ENCODE measurements around the gene NDC80. TPM values are rescaled to one million over a fixed set of nuclear protein-coding genes. Genes with fewer than 3 reads are reported as not detected.

The NDC80 gene
- total RNA-seq, 1 experiment from 2014 or later: 43.0 TPM

DNA sequence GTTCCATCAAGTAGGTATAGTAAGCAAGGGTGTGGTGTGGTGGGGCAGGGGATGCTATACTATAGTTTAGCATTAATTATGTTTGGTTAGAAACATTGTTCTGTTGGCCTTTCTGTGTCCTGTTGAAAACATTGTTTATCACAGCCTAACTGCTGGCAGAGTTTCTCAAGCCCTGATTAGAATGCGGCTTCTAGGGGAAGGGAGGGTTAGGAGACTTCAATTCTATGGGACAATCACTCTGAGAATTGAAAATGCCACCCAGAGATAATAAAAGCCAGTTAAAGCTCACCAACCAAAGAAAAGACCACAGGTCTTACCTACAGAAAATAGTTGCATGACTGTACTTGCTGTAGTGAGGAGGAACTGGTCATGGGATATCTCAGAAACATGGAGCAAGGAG, 64.2 kb downstream of the NDC80 start:
- H3K4me3 Mint-ChIP-seq: no peak overlapping the region
- peaks cover 34% of the 10 kb centered on the region for H3K9me3 Mint-ChIP-seq
- TF ChIP-seq, protein P1, sequence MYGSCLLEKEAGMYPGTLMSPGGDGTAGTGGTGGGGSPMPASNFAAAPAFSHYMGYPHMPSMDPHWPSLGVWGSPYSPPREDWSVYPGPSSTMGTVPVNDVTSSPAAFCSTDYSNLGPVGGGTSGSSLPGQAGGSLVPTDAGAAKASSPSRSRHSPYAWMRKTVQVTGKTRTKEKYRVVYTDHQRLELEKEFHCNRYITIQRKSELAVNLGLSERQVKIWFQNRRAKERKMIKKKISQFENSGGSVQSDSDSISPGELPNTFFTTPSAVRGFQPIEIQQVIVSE (CRISPR knock-in tag; IDR thresholded peaks at IDR 0.05; ENCODE audit: borderline replicate concordance): no peak
- TF ChIP-seq, protein P2, sequence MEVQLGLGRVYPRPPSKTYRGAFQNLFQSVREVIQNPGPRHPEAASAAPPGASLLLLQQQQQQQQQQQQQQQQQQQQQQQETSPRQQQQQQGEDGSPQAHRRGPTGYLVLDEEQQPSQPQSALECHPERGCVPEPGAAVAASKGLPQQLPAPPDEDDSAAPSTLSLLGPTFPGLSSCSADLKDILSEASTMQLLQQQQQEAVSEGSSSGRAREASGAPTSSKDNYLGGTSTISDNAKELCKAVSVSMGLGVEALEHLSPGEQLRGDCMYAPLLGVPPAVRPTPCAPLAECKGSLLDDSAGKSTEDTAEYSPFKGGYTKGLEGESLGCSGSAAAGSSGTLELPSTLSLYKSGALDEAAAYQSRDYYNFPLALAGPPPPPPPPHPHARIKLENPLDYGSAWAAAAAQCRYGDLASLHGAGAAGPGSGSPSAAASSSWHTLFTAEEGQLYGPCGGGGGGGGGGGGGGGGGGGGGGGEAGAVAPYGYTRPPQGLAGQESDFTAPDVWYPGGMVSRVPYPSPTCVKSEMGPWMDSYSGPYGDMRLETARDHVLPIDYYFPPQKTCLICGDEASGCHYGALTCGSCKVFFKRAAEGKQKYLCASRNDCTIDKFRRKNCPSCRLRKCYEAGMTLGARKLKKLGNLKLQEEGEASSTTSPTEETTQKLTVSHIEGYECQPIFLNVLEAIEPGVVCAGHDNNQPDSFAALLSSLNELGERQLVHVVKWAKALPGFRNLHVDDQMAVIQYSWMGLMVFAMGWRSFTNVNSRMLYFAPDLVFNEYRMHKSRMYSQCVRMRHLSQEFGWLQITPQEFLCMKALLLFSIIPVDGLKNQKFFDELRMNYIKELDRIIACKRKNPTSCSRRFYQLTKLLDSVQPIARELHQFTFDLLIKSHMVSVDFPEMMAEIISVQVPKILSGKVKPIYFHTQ (CRISPR knock-in tag; IDR thresholded peaks at IDR 0.05): no peak
- TF ChIP-seq GTF2I (CRISPR knock-in tag; conservative IDR thresholded peaks at IDR 0.05): no peak
- TF ChIP-seq, protein P3, sequence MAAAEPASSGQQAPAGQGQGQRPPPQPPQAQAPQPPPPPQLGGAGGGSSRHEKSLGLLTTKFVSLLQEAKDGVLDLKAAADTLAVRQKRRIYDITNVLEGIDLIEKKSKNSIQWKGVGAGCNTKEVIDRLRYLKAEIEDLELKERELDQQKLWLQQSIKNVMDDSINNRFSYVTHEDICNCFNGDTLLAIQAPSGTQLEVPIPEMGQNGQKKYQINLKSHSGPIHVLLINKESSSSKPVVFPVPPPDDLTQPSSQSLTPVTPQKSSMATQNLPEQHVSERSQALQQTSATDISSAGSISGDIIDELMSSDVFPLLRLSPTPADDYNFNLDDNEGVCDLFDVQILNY (CRISPR knock-in tag; IDR thresholded peaks at IDR 0.05): no peak
- no peak for TF ChIP-seq JUN (CRISPR knock-in tag; IDR thresholded peaks at IDR 0.05)
- TF ChIP-seq, protein P4, sequence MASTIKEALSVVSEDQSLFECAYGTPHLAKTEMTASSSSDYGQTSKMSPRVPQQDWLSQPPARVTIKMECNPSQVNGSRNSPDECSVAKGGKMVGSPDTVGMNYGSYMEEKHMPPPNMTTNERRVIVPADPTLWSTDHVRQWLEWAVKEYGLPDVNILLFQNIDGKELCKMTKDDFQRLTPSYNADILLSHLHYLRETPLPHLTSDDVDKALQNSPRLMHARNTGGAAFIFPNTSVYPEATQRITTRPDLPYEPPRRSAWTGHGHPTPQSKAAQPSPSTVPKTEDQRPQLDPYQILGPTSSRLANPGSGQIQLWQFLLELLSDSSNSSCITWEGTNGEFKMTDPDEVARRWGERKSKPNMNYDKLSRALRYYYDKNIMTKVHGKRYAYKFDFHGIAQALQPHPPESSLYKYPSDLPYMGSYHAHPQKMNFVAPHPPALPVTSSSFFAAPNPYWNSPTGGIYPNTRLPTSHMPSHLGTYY (CRISPR knock-in tag; IDR thresholded peaks at IDR 0.05): no peak
- TF ChIP-seq SP1 (CRISPR knock-in tag; conservative IDR thresholded peaks at IDR 0.05): no peak
- no peak for TF ChIP-seq ZNF396 (CRISPR knock-in tag; IDR thresholded peaks at IDR 0.05; ENCODE audit: borderline replicate concordance)
- no peak for TF ChIP-seq ATF1 (CRISPR knock-in tag; IDR thresholded peaks at IDR 0.05)
- TF ChIP-seq, protein P5, sequence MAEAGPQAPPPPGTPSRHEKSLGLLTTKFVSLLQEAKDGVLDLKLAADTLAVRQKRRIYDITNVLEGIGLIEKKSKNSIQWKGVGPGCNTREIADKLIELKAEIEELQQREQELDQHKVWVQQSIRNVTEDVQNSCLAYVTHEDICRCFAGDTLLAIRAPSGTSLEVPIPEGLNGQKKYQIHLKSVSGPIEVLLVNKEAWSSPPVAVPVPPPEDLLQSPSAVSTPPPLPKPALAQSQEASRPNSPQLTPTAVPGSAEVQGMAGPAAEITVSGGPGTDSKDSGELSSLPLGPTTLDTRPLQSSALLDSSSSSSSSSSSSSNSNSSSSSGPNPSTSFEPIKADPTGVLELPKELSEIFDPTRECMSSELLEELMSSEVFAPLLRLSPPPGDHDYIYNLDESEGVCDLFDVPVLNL (CRISPR knock-in tag; IDR thresholded peaks at IDR 0.05; ENCODE audit: borderline replicate concordance, low read depth): no peak
- H3K36me3 Mint-ChIP-seq: peaks cover 2% of the 10 kb centered on the region; the same call in 1 of the 2 replicates
- POLR2A ChIA-PET: interaction anchor here (0.7 kb wide), 1 partner anchor 347 kb away, joined by 3 read pairs; no protein-coding TSS in a partner anchor
- H3K27ac Mint-ChIP-seq: no peak overlapping the region
- DNase-seq (ENCODE audit: low spot score) (no peak), ATAC-seq (no peak)
- no peaks in the 10 kb centered on the region; the same call in 1 of the 2 replicates for H3K27me3 Mint-ChIP-seq (ENCODE audit: low read depth)
- CTCF ChIA-PET: no interaction called here
- no peaks in the 10 kb centered on the region for H3K4me1 Mint-ChIP-seq

DNA sequence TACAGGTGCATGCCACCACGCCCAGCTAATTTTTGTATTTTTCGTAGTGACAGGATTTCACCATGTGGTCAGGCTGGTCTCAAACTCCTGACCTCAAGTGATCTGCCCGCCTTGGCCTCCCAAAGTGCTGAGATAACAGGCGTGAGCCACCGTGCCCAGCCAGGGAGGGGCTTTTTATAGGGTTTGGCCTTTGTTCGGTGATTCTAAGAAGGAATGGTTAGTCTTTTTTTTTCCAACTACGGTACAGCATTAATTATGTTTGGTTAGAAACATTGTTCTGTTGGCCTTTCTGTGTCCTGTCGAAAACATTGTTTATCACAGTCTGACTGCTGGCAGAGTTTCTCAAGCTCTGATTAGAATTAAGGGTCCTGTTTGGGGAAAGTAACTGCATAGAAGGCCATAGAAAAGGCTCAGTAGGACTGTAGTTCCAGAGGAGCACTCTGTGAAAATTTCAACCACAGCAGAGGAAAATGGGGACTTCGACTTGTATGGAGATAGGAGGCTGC, 64.8 kb downstream of the NDC80 start:
- Mint-ChIP-seq H3K9me3 (peaks cover 34% of the 10 kb centered on the region), H3K27ac (no peak overlapping the region), H3K4me1 (no peaks in the 10 kb centered on the region), H3K4me3 (no peak overlapping the region), H3K36me3 (peaks cover 2% of the 10 kb centered on the region; the same call in 1 of the 2 replicates), H3K27me3 (ENCODE audit: low read depth) (no peaks in the 10 kb centered on the region; the same call in 1 of the 2 replicates)
- no peak for DNase-seq (ENCODE audit: low spot score)
- no peak for ATAC-seq
- POLR2A ChIA-PET: interaction anchor here (0.7 kb wide), 1 partner anchor 347 kb away, joined by 3 read pairs; no protein-coding TSS in a partner anchor
- TF ChIP-seq, protein P6, sequence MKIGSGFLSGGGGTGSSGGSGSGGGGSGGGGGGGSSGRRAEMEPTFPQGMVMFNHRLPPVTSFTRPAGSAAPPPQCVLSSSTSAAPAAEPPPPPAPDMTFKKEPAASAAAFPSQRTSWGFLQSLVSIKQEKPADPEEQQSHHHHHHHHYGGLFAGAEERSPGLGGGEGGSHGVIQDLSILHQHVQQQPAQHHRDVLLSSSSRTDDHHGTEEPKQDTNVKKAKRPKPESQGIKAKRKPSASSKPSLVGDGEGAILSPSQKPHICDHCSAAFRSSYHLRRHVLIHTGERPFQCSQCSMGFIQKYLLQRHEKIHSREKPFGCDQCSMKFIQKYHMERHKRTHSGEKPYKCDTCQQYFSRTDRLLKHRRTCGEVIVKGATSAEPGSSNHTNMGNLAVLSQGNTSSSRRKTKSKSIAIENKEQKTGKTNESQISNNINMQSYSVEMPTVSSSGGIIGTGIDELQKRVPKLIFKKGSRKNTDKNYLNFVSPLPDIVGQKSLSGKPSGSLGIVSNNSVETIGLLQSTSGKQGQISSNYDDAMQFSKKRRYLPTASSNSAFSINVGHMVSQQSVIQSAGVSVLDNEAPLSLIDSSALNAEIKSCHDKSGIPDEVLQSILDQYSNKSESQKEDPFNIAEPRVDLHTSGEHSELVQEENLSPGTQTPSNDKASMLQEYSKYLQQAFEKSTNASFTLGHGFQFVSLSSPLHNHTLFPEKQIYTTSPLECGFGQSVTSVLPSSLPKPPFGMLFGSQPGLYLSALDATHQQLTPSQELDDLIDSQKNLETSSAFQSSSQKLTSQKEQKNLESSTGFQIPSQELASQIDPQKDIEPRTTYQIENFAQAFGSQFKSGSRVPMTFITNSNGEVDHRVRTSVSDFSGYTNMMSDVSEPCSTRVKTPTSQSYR (CRISPR knock-in tag; IDR thresholded peaks at IDR 0.05): no peak
- CTCF ChIA-PET: no interaction called here

DNA sequence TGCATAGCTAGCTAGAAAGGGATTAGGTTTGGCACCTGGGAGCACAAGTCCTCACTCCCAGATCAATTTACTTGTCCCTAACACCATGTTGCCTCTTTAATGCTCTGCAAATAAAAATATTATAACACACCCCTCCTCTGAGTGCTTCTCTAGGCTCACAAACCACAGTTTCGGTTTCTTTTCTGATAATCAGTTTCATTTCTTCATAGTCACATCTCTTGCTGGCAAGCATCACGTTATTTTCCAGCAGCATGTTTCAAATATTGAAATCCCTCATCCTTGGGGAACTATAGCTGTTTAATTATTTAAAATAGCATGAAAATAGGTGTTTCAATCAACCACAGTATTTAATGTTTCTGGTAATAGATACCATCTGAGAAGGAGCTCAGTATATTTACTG, 70.3 kb downstream of the NDC80 start:
- ChIA-PET CTCF (no interaction called here), POLR2A (no interaction called here)
- no peaks in the 10 kb centered on the region for H3K36me3 Mint-ChIP-seq
- no peak overlapping the region for H3K4me3 Mint-ChIP-seq
- DNase-seq (ENCODE audit: low spot score) (no peak), ATAC-seq (no peak)
- no peaks in the 10 kb centered on the region for H3K9me3 Mint-ChIP-seq
- H3K4me1 Mint-ChIP-seq: no peaks in the 10 kb centered on the region
- TF ChIP-seq OVOL2 (CRISPR knock-in tag; IDR thresholded peaks at IDR 0.05; ENCODE audit: borderline replicate concordance): no peak
- TF ChIP-seq FOXK1 (CRISPR knock-in tag; IDR thresholded peaks at IDR 0.05): no peak
- TF ChIP-seq GABPB1 (CRISPR knock-in tag; IDR thresholded peaks at IDR 0.05): no peak
- TF ChIP-seq, protein P1 (CRISPR knock-in tag; IDR thresholded peaks at IDR 0.05; ENCODE audit: borderline replicate concordance): no peak
- TF ChIP-seq, protein P7, sequence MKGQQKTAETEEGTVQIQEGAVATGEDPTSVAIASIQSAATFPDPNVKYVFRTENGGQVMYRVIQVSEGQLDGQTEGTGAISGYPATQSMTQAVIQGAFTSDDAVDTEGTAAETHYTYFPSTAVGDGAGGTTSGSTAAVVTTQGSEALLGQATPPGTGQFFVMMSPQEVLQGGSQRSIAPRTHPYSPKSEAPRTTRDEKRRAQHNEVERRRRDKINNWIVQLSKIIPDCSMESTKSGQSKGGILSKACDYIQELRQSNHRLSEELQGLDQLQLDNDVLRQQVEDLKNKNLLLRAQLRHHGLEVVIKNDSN (CRISPR knock-in tag; IDR thresholded peaks at IDR 0.05): no peak
- no peak for TF ChIP-seq NFYB (CRISPR knock-in tag; conservative IDR thresholded peaks at IDR 0.05; ENCODE audit: low read depth)
- no peak for TF ChIP-seq NFATC4 (CRISPR knock-in tag; IDR thresholded peaks at IDR 0.05)
- no peak for TF ChIP-seq SOX15 (CRISPR knock-in tag; IDR thresholded peaks at IDR 0.05)
- H3K27ac Mint-ChIP-seq: no peak overlapping the region
- no peaks in the 10 kb centered on the region for H3K27me3 Mint-ChIP-seq (ENCODE audit: low read depth)

Measured in WTC11 (cell line).